Endothelial cell of umbilical vein (primary cell): ENCODE measurements around the gene RSPRY1.

Experiments used
- EZH2 ChIP-seq: IDR thresholded peaks from 2 replicates; pipeline ENCODE4 v1.6.1; 2012; ENCODE audit warnings: borderline replicate concordance, low read depth, mild to moderate bottlenecking, moderate library complexity, low read length, inconsistent platforms; ENCODE audit not compliant: severe bottlenecking
- FOS ChIP-seq: IDR thresholded peaks from 2 replicates; pipeline ENCODE4 v1.6.1; 2011; ENCODE audit warnings: mild to moderate bottlenecking, low read length, moderate library complexity, borderline replicate concordance; ENCODE audit not compliant: insufficient read depth
- JUN ChIP-seq: IDR thresholded peaks from 2 replicates; pipeline ENCODE4 v1.6.1; 2011; ENCODE audit warnings: borderline replicate concordance, low read depth; ENCODE audit not compliant: insufficient read length, insufficient read depth
- MYC ChIP-seq: IDR thresholded peaks from one replicate; pipeline ENCODE4 v1.6.1; 2011; ENCODE audit warnings: mild to moderate bottlenecking, low read depth, low read length
- POLR2A ChIP-seq: IDR thresholded peaks from 2 replicates; pipeline ENCODE4 v1.6.1; 2012; ENCODE audit warnings: low read depth, mild to moderate bottlenecking, control low read depth, low read length
- POLR2AphosphoS5 ChIP-seq: IDR thresholded peaks from 2 replicates; pipeline ENCODE4 v1.6.1; 2012; ENCODE audit warnings: low read depth, mild to moderate bottlenecking, control low read depth, low read length, moderate library complexity; ENCODE audit not compliant: insufficient read depth
- TF ChIP-seq, protein P1 (sequence below), 2 donors: IDR thresholded peaks; 1 replicate in 1 of 2; 2 replicates in 1 of 2; pipeline ENCODE4 v1.5.1; 2011; ENCODE audit warnings: low read length in 2 of 2, mild to moderate bottlenecking in 2 of 2, moderate library complexity in 2 of 2, control low read depth in 1 of 2, inconsistent platforms in 1 of 2, low read depth in 1 of 2; ENCODE audit not compliant: insufficient read depth in 1 of 2; ENCODE audit errors: extremely low read depth in 1 of 2
- TF ChIP-seq, protein P2 (sequence below): IDR thresholded peaks from 2 replicates; pipeline ENCODE4 v1.6.1; 2011; ENCODE audit not compliant: insufficient read depth, insufficient read length

DNA sequence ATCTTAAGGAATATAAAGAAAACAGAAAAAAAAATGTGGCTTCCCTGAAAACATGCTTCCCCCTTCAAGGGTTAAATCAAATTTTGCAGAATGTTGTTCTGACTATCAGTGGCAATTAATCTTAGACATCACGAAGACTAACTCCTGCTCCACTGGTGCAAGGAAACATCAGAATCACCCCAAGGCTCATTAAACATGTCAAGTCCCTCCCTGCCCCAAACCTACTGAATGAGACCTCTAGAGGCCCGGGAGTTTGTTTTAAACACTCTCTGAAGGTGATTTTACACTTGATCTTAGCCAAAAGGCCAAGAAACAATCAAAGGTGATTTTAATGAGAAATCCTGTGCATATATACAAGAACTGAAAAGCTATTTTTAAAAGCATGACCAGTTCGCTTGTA lies 18.6 kb upstream of the RSPRY1 start:
- TF ChIP-seq, protein P1, sequence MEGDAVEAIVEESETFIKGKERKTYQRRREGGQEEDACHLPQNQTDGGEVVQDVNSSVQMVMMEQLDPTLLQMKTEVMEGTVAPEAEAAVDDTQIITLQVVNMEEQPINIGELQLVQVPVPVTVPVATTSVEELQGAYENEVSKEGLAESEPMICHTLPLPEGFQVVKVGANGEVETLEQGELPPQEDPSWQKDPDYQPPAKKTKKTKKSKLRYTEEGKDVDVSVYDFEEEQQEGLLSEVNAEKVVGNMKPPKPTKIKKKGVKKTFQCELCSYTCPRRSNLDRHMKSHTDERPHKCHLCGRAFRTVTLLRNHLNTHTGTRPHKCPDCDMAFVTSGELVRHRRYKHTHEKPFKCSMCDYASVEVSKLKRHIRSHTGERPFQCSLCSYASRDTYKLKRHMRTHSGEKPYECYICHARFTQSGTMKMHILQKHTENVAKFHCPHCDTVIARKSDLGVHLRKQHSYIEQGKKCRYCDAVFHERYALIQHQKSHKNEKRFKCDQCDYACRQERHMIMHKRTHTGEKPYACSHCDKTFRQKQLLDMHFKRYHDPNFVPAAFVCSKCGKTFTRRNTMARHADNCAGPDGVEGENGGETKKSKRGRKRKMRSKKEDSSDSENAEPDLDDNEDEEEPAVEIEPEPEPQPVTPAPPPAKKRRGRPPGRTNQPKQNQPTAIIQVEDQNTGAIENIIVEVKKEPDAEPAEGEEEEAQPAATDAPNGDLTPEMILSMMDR (IDR thresholded peaks at IDR 0.05; ENCODE audit: extremely low read depth in 1 of 2, insufficient read depth in 1 of 2, low read depth in 1 of 2, low read length in 2 of 2): no peak
- TF ChIP-seq POLR2A: no peak
- TF ChIP-seq FOS: no peak
- no peak for TF ChIP-seq JUN
- no peak for TF ChIP-seq EZH2
- TF ChIP-seq POLR2AphosphoS5: no peak
- TF ChIP-seq, protein P2, sequence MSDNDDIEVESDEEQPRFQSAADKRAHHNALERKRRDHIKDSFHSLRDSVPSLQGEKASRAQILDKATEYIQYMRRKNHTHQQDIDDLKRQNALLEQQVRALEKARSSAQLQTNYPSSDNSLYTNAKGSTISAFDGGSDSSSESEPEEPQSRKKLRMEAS: no peak
- TF ChIP-seq MYC: no peak
